HG03139 (cell line): Measurements from ENCODE around the gene SLCO2B1.

Source experiments
- ATAC-seq: cut with Tn5 transposase; IDR thresholded peaks from one replicate; pipeline ENCODE4 v1.9.1; 2021; ENCODE audit not compliant: unreplicated experiment

The SLCO2B1 gene

DNA sequence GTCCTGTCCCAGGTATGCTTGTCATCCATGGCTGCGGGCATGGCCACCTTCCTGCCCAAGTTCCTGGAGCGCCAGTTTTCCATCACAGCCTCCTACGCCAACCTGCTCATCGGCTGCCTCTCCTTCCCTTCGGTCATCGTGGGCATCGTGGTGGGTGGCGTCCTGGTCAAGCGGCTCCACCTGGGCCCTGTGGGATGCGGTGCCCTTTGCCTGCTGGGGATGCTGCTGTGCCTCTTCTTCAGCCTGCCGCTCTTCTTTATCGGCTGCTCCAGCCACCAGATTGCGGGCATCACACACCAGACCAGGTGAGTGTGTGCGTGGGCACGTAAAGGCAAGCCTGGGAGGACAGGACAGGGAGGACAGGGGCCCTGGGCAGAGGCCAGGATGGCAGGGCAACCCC, 42.4 kb downstream of the SLCO2B1 start:
- ATAC-seq = no peak

DNA sequence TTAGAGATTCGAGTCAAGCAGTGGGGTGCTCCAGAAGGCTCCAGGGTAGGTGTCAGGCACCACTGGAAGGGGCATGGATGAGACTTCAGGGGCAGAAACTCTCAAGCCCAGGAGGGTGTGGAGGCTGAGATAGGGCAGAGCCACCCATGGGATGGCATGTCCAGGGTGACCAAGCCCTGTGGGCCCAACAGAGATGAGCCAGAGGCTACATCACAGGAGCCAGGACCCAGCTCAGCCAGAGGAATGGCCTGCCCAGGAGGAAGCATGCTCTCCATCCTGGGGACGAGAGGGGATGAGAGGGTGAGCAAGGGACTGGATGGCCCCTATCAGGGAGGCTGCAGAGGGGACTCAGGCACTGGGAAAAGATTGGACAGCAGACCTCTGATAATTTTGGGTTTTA, 42.8 kb downstream of the SLCO2B1 start:
- ATAC-seq = no peak

DNA sequence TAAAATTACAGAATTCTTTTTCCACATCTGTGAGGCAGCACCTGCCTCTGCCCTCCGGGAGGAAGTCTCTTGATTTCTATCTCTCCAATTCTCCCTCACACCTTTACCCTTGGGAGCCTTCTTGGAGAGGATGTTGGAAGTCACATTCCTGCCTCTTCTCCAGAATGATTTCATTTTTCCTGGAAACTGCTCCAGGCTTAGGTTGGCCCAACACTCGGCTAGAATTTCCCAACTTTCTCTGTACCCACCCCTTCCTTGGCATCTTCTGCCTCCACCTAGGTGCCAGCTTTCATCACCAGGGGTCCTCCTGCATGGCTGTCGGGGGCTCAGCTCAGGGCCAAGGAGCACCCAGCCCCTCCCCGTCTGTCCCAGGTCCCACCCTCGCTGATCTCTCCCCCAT, 43.2 kb downstream of the SLCO2B1 start:
- no peak for ATAC-seq

DNA sequence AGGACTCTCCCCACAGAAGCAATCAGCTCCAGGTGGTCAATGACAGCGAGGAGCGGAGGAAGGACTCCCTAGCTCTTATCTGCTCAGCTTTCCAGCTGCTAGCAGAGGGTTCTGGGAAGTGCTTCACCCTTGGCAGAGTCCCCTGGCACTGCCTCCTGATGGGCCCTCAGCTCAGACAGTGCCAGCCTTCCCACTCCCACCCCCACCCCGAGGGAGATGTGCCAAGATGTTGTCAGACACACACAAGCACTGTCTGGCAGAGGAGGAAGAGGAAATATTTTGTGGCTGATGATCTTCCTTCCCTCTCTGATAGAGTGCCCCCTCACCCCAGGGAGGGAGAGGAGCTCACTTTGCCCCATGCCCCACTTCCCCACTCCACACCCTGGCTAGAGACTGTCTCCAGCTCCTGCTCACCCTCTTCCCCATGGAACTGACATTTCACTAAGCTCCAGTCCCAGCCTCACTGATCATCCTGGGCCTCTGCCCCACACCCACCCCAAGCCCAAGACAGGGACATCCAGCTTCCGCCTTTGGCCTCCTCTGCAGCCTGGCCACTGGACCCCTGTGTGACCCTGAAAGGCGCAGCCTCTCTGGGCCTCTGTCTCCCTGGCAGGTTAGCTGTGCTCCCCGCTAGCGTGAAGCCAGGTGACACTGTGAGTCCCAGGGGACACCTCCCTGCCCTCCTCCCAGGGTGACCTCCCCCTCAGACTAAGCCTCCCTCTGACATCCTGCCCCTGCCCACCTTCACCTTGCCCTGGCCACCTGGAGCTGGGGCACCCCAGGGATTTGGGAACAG, 44.5 kb downstream of the SLCO2B1 start:
- no peak for ATAC-seq

DNA sequence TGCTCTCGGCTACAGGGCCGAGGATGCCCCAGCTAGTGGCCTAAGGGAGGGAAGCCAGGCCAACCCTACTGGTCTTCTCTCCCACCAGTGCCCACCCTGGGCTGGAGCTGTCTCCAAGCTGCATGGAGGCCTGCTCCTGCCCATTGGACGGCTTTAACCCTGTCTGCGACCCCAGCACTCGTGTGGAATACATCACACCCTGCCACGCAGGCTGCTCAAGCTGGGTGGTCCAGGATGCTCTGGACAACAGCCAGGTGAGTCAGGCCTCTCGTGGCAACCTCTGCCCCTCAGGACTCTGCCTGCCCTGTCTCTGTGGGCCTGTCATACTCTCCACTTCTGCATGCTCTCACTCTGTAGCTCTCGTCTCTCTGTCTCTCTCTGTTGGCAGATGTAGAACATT, 45.5 kb downstream of the SLCO2B1 start:
- ATAC-seq = no peak

DNA sequence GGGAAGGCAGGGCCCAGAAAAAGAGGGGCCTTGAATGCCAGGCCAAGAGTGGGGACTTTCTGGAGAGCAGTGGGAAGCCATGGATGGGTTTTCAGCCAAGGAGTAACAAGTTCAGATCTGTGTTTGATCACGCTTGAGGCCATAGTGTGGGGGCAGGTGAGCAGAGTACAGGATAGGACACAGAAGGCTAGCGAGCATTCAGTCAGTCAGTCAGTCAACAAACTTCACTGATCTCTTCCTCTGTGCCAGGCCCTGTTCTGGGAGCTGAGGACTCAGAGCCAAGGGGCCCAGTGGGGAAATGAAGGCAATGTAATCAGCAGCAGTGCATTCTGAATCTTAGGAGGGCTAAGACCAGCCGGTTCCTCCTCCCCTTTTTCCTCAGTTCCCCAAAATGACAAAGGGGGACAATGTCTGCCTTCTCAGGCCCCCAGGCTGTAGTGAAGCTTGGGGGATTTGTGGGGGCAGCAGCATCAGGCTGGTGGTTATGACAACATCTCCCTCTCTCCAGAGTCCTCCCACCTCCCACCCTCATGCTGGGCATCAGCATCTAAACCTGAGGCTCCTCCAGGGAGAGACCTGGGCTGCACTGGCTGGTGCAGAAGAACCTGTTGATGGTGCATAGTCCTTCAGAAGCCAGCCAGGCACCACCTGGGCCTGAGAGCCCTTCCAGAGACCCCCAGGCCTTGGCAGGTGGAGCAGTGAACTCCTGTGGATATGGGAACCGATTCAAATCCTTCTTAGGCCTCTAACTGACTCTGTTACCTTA, 46.8 kb downstream of the SLCO2B1 start:
- ATAC-seq = no peak

DNA sequence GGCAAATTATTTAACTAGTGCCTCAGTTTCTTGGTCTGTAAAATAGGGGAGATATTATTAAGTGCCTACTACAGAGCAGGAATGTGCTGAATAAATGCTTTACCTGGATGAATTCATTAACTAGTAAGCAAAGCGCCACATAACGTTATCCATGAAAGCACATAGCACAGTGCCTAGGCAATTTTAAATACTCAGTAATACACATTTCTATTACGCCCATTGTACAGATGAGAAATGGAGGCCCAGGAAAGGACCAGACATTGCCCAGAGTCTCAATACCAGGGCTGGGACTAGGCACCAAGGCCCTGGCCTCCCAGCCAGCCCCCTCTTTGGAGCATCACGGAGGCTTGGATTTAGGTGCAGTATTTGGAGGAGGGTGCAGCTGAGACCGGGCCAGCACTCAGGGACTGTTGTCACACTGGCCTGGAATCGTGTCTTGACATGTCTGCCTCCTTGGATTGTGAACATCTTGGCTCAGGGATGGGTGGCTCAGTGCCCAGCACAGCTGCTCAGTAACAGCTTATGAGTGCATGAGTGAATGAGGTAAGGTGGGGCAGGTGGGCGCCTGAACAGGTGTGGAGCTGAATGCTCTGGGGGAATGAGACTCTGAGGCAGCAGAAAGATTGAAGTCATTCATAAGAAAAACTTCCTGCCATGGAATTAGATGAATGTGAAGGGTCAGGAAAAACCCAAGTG, 47.5 kb downstream of the SLCO2B1 start:
- no peak for ATAC-seq

DNA sequence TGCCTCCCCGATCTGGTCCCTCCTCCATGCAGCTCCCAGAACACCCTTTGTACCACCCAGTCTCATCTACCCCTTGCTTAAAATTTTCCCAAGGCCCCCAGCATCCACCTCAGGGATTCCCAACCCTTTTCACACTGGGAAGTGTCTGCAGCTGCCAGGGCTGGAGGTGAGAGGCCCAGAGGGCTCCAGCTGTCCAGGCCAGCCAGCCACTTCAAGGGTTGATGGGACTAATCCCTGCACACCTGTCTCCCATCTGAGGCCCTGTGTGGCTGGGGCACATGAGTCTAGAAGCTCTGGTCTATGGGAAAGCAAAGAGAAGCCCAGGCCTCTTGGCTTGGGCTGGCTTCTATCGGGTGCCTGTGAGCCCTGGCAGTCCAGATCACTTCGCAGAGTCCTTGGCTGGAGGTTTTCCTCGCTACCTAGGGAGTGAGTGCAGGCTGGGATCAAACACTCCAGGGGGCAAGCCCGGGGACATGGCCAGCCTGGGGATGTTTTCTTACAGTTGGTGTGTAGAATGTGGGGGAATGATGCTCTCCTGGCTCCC, 48.6 kb downstream of the SLCO2B1 start:
- ATAC-seq = no peak

DNA sequence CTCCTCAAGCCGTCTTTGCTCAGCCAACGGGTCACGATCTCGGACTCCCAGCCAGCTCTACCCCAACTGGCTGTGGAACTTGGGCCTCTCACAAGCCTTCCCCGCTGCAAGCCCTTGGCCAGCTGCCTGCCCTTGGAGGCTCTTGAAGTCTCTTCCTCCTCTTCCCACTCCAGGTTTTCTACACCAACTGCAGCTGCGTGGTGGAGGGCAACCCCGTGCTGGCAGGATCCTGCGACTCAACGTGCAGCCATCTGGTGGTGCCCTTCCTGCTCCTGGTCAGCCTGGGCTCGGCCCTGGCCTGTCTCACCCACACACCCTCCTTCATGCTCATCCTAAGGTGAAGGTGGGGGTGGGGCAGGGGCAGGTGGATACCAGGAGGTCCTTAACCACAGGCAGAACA, 49.1 kb downstream of the SLCO2B1 start:
- ATAC-seq = no peak

DNA sequence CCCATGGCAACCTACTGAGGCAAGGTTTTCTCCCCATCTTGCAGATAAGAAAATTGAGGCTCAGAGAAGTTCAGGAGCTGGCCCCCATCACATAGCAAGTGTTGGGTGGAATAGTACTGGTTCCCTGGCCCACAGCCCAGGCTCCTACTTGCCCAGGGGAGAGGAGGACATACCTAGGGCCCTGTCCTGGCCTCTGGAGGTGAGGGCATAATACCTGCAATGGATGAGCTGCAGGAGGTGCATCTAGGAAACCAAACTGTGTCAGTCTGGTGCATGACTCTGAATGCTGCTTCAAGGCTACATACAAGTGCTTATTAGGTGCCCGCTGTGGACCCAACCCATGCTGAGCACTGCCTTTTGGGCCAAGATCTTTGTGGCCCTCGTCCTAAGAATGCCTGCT, 49.6 kb downstream of the SLCO2B1 start:
- no peak for ATAC-seq

DNA sequence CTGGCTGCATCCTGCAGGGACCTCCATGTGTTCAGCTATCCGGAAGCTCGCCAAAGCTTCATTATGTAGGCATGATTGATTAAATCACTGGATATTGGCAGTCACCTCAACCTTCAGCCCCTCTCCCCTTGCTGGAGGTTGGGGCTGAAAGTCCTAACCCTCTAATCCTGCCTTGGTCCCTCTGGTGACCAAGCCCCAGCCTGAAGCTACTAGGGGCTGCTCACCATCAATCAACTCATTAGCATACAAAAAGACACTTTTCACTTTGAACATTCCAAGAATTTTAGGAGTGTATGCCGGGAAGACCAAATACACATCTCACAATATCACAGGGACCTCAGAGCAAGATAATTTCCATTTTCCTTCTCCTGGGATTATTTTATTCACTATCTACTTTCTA, 50.9 kb downstream of the SLCO2B1 start:
- ATAC-seq = no peak

DNA sequence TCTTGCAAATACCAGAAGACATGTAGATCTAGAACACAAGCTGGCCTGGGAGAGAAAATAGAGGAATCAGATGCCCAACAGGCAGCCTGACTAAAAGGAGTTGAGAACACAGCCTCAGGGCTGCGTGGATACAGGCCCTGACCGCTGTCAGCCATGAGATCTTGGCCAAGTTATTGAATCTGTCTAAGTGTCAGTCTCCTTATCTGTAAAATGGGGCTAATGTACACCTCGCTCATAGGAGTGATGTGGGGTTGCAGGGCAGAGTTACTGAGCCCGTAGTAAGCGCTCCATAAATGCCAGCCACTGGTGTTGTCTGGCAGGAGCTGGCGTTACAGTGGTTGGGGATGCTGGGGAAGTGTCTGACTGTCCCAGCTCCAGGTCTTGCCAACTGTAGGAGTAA, 51.3 kb downstream of the SLCO2B1 start:
- ATAC-seq = no peak

DNA sequence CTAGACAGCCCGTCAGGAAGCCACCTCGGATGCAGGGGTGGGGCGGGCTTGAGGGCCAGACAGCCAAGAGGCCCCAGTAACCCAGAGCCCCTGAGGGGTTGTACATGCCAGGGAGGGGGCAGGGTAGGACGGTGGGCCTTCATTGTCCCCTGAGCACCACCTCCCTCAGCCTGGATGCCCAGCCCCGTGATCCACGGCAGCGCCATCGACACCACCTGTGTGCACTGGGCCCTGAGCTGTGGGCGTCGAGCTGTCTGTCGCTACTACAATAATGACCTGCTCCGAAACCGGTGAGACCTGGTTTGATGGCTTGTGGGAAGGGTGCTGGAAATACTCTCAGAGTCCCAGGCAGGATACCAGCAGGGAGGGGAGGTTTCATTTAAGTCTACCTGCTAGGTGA, 52.2 kb downstream of the SLCO2B1 start:
- ATAC-seq = no peak

DNA sequence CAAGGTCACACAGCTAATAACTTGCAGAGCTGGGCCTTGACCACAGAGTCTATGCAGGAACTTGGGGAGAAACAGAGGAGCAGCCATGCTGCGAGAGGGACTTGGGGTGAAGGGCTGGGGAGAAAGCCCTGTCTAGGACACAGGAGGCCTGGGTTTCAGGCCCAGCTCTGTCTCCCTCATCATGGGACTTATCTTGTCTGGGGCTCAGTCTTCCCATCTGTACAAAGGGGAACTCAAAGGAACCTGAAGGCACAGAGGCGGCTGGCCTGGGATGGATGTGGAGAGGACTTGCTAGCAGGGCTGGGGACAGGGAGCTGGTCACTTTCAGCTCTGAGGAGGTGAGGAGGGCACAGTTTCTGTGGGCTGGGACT, 52.7 kb downstream of the SLCO2B1 start:
- no peak for ATAC-seq

DNA sequence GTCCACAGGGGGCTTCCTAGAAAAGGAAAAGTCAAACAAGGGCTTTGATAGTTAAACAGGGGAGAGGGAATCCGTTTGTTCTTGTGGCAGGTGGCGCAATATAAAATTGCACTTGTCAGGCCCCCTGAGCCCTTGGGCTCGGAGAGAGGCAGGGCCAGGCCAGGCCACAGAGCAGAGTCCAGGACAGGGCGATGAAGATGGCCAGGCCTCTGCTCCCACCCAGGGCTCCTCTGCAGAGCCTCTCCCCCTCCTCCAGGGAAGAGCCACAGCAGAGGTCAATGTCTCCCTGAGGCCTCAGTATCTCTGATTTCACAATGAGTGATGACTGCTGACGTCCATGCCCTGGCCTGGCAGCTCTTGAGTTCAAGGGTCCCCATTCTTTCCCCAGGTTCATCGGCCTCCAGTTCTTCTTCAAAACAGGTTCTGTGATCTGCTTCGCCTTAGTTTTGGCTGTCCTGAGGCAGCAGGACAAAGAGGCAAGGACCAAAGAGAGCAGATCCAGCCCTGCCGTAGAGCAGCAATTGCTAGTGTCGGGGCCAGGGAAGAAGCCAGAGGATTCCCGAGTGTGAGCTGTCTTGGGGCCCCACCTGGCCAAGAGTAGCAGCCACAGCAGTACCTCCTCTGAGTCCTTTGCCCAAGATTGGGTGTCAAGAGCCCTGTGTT, 53.2 kb downstream of the SLCO2B1 start:
- ATAC-seq = no peak

DNA sequence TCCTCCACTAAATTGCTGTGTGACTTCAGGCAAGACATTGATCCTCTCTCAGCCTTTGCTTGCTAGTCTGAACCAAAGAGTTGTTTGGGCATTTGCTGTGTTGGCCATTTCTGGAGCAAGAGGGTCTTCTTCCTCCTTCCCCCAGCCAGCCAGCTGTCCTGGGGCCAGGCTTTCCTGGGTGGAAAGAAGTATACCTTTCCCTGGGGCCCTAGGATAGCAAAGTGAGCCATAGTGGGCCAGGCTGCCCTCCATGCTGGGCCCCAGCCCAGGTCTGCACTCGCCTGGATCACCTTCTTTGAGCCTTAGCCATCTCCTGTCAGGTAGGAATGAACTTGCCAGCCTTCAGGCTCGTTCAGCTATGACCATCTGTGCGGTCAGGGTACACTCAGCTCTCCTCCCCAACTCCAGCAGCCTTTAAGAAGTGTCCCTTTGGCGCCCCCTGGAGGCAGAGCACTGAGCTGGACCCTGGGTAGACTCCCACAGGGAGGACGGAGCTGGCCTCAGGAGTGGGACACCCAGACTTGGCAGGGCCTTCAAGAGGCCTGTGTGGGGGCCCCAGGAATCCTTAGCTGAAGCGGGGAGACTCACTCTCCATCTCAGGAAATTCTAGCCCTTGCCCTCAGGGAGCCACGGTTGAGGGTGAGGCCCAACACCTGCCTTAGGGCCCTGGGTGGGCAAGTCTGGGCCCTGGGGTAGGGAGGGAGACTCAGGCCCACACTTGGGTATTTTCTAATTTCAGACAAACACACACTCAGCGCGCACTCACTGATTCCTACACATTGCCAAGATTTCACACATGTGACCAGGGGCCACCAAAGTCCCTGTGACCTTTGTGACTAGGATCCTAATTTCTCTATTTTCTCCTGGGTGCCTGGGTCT, 54.0 kb downstream of the SLCO2B1 start:
- no peak for ATAC-seq

DNA sequence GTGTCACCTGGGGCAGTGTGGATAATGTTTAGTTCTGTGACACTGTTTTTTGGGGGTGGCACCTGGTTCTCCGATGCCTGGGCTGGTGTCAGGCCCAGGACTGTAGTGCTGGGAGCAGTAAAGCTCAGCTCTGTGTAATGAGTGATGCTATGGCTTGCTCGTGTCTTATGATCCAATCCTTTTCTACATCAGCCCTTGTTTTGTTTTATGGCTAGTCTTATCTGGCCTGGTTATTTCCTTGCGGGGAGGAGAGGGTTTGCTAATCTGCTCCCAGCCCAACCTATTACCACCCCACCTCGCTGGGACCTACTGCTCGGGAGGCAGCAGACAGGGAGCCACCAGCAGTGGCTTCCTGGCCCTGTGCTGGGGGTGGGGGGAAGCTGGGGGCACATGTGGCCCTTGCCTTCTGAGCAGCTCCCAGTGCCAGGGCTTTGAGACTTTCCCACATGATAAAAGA, 54.7 kb downstream of the SLCO2B1 start:
- ATAC-seq = no peak

DNA sequence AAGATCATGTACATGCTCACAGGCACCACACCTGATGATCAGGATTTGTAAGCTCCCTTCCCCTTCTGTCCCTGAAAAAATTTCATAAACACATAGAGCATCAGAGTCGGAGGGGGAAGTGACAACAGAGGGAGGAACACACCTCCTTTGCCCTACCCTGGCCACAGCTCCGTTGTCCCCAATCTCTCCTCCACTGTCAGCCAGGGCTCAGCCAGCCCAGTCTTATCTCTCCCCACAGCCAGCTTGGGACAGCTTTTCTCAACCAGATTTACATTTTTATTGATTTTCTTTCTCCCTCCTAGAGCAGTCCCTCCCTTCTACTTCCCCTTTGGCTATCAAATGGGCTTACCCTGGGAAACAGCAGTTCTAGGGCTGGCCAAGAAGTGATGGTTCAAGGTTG, 57.5 kb downstream of the SLCO2B1 start:
- no peak for ATAC-seq

DNA sequence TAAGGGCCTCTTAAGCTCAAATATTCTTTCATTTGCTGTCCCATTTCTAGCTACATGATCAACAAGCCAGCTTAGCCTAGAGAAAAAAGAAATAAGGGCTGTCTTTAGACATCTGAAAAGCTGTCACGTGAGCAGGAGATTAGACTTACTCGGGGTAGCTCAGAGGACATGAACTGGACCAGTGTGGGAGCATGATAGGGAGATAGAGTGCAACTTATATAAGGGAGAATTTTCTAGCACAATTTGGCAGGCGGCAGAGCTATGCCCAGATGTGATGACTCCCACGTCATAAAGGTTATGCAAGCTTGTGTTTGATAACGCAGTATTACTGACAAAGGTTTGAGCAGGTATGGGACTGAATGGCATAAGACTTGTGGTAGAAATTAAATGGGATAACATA, 61.5 kb downstream of the SLCO2B1 start:
- no peak for ATAC-seq

DNA sequence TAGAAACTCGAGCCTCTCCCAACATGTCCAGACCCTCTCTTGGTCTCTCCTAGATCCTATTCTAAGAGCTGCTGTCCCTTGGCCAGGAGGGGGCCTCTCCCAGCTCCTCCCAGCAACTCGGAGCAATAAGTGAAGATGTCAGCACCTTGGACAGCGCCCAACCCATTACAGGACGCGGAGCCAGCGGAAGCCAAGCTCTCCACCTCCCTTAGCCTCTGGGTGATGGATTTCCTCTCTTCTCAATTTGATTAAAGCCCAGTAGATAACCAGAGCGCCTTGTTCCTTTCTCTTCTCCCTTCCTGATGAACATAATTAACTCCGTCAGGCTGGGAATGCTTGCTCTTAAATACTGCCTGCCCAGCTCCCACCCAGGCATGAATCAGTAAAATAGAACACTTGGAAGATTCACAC, 63.5 kb downstream of the SLCO2B1 start:
- no peak for ATAC-seq
